HG03558 (cell line): Measurements from ENCODE around the gene PDGFRB.
A peak's percentile ranks its signal among the peaks of the same experiment; 100 is the strongest.

Source experiments
- ATAC-seq: cut with Tn5 transposase; IDR thresholded peaks from one replicate; pipeline ENCODE4 v1.9.1; 2021; ENCODE audit warnings: moderate number of reproducible peaks; ENCODE audit not compliant: unreplicated experiment; ENCODE audit errors: extremely low read depth

Gene PDGFRB

GRCh38 chr5:150075233-150075632 is 80.4 kb downstream of the PDGFRB start:
- no peak for ATAC-seq

DNA sequence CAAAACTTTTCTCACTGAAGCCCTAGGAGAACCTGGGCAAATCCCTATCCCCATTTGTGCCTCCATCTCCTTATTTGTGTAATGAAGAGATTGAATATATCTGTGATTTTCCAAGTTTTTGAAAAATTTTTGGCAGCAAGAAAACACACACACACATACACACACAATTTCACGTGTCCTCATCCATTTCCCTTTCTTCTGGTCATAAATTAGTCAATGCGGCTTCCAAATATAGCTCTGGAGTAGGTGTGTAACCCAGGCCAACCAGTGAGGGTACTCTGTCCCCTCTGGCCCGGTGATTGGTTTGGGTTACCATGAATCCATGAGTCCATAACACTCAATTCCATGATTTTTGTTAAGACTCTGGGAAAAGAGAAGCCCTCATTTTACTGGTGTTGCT is 82.0 kb downstream of the PDGFRB start:
- ATAC-seq, result no peak

DNA sequence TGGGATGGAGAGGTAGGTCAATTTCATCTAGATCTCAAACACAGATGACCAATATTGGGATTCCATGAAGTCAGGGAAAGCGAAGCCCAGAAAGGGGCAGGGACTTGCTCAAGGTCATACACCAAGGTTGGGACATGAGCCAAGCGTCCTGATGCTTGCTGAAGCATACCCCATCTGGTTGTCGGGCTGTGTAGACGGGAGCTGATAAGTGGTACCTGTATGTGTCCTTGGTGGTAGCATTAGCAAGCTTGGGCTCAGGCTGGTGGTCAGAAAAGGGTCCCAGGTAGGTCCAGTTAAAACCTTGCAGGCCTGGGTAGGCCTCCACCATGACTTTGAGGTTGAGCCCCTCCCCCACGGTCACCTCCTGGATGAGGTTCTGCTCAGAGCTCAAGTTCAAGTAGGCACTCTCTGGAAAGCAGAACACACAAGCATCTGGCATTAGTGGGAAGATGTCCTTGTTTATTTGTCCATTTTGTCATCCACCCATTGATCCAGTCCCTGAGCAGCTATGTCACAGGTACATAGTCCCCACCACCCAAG is 82.5 kb downstream of the PDGFRB start:
- no peak for ATAC-seq

GRCh38 chr5:150070821-150071220 is 84.8 kb downstream of the PDGFRB start:
- no peak for ATAC-seq

DNA sequence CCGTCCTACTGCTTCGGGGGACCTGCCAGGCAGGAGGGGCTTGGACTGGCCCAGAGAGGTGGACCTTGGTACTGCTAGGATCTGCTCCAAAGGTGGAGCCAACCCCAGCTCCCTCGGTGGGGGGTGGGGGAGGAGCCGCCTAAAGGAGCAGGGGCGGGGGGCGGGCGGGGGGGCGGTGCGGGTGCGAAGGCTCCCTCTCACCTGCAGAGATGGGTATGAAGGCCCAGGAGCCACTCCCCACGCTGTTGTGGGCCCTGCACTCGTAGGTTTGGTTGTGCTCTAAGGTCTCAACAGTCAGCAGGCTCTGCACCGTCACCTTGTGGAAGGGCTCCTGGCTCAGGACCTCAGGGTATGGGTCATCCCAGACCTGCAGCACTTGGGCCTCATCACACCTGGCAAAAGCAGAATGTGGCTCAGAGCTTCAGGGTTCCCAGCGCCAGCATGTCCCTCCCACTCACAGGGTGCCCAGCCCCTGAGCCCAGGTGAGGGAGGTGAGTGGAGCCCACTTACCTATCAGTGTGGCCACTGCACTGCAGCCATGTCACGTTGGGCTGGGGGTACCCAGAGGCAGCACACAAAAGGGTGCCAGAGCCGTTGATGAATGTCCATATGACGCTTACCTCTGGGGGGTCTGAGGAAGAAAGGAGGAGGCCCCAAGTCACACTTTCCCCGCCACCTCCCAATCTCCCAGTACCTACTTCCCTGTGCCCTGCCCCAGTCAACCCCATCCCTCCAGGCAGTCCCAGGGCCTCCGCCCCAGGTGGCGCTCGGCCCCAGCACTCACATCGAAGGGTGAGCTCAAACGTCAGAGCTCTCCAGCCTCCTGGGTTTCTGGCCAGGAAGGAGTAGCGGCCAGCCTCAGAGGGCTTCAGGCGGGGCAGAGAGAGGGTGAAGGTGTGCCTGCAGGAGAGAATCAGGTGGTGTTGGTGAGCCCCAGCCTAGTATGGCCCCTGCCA is 85.7 kb downstream of the PDGFRB start:
- ATAC-seq, result no peak

- ATAC-seq, result no peak
Observed at GRCh38 chr5:150068961-150069645, 86.5 kb downstream of the PDGFRB start.

- no peak for ATAC-seq
Observed at GRCh38 chr5:150068472-150068871, 87.2 kb downstream of the PDGFRB start.

- ATAC-seq, result no peak
Observed at GRCh38 chr5:150068071-150068470, 87.6 kb downstream of the PDGFRB start.

- ATAC-seq, result no peak
Observed at GRCh38 chr5:150067405-150067960, 88.2 kb downstream of the PDGFRB start.

DNA sequence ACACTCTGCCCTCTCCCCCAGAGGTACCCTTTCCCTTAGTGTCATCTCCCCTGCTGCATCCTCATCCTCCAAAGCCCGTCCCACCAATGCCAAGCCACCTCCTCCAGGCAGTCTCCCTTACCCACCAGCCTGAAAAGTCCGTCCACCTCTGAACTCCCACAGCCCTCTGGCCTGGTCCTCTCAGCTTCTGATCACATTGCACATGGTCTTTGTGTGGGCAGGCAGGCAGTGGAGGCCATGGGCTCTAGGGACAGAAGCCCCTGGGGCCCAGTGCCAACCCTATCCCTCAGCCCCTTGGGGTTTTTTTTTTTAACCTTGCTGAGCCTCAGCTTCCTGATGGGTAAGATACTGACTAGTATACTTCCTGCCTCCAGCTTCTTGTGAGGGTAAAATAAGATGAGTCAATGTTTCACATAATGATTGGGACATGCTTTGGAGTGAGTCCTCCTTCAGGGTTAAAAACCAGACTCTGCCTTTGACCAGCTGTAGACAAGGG is 88.7 kb downstream of the PDGFRB start:
- ATAC-seq, result peak; percentile 78

- ATAC-seq, result no peak
Observed at GRCh38 chr5:150066436-150066835, 89.2 kb downstream of the PDGFRB start.

DNA sequence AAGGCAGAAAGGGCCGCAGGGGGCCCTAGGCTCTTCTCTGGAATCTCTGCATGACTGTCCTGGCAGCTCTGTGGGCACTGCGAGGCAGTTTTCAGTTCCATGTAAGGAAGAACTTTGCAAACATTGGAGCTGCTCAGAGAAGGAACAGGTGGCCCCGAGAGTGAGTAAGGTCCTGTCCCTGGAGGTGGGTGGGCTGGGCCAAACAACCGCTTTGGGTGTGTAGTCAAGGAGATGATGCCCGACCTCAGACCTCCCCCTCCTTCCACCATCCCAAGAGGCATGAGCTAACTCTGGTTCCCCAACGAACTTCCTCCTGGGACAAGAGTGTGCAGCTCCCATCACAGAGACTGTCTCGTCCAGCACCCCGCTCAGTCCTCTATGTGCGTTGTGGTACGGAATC is 89.8 kb downstream of the PDGFRB start:
- no peak for ATAC-seq

DNA sequence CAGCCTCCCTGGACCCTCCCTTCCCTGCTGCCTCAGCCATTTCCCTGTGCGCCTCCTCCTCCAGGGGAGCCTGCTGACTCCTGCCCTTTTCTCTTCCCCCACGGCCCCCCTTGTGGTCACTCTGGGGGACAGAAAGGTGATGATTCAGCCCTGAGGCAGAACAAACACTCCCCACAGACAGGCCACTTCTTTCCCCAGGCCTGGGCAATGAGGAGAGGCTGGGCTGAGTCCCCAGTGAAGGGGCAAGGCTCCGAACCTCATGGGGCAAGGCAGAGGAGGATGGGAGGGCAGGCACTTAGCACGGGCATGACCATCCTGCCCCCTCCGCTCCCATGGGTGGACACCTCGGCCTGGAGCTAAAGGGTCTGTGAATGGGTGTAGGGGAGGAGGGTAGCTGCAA is 90.3 kb downstream of the PDGFRB start:
- ATAC-seq, result no peak

- ATAC-seq, result no peak
Observed at GRCh38 chr5:150064681-150065220, 90.9 kb downstream of the PDGFRB start.
